ENCODE data around the gene LRRFIP1. TPM values are rescaled to one million over a fixed set of nuclear protein-coding genes. Genes with fewer than 3 reads are reported as not detected.

Gene LRRFIP1
- polyA plus RNA-seq, 1 of the 3 experiments (the other 2 are of a cell fraction): 47.3 TPM

- H3K4me2 ChIP-seq: no peak overlapping the region
- H2AFZ ChIP-seq (ENCODE audit: low read depth): no peak overlapping the region
- POLR2A ChIA-PET: no interaction called here
- no peaks in the 10 kb centered on the region for H3K79me2 ChIP-seq (ENCODE audit: insufficient read depth)
- TF ChIP-seq USF2 (IDR thresholded peaks at IDR 0.05; ENCODE audit: borderline replicate concordance, low read depth, low read length) (no peak), TAF1 (IDR thresholded peaks at IDR 0.05; ENCODE audit: borderline replicate concordance, low read depth, low read length) (no peak), SMC3 (IDR thresholded peaks at IDR 0.05; ENCODE audit: low read depth, low read length) (no peak), CHD2 (IDR thresholded peaks at IDR 0.05; ENCODE audit: low read length, partially characterized antibody) (no peak), MXI1 (IDR thresholded peaks at IDR 0.05; ENCODE audit: low read depth, low read length) (no peak)
- H3K9me3 ChIP-seq: peaks cover 27% of the 10 kb centered on the region
- H3K27ac ChIP-seq (ENCODE audit: low read depth in 2 of 2, low read length in 1 of 2): no peak overlapping the region
- H3K9me2 ChIP-seq: no peaks in the 10 kb centered on the region
- CTCF ChIA-PET: interaction anchor here (1.5 to 2.3 kb wide), 2 partner anchors 12 to 42 kb away, joined by 3 to 10 read pairs; no protein-coding TSS in a partner anchor
- no peak for DNase-seq
- 89% methylated on average over 4 of the region's 4 CpGs for WGBS (ENCODE audit: low lambda C conversion rate)
- no peak overlapping the region for H3K9ac ChIP-seq
- H3K27me3 ChIP-seq (ENCODE audit: insufficient read depth): no peaks in the 10 kb centered on the region
- H3K36me3 ChIP-seq (replicated peaks in 1 of 2; ENCODE audit: control insufficient read depth in 1 of 2, insufficient read depth in 2 of 2, low read length in 1 of 2): peaks cover 7 to 35% of the 10 kb centered on the region in 2 experiments
- H4K20me1 ChIP-seq (ENCODE audit: insufficient read depth): no peaks in the 10 kb centered on the region
- peaks cover 11% of the 10 kb centered on the region for H3F3A ChIP-seq (replicated peaks; ENCODE audit: insufficient read depth)
- no peaks in the 10 kb centered on the region for H3K4me1 ChIP-seq (ENCODE audit: control insufficient read depth in 1 of 2, insufficient read depth in 2 of 2, low read depth in 1 of 2, low read length in 1 of 2)
- H3K4me3 ChIP-seq (ENCODE audit: low read depth in 2 of 2, low read length in 1 of 2): no peak overlapping the region
Observed at GRCh38 chr2:237786936-237787335, 159.5 kb downstream of the LRRFIP1 start.

GRCh38 chr2:237790353-237790752, 163.0 kb downstream of the LRRFIP1 start:
- Histone ChIP-seq H3K27me3 (ENCODE audit: insufficient read depth) (no peaks in the 10 kb centered on the region), H3K27ac (ENCODE audit: low read depth in 2 of 2, low read length in 1 of 2) (no peak overlapping the region), H3K4me2 (no peak overlapping the region), H3K79me2 (ENCODE audit: insufficient read depth) (no peaks in the 10 kb centered on the region), H3K36me3 (replicated peaks in 1 of 2; ENCODE audit: control insufficient read depth in 1 of 2, insufficient read depth in 2 of 2, low read length in 1 of 2) (peaks cover 0 to 26% of the 10 kb centered on the region in 2 experiments), H3K9ac (no peak overlapping the region), H4K20me1 (ENCODE audit: insufficient read depth) (no peaks in the 10 kb centered on the region), H3K4me1 (ENCODE audit: control insufficient read depth in 1 of 2, insufficient read depth in 2 of 2, low read depth in 1 of 2, low read length in 1 of 2) (no peaks in the 10 kb centered on the region), H3K4me3 (ENCODE audit: low read depth in 2 of 2, low read length in 1 of 2) (no peak overlapping the region), H2AFZ (ENCODE audit: low read depth) (no peak overlapping the region), H3K9me2 (no peaks in the 10 kb centered on the region), H3F3A (replicated peaks; ENCODE audit: insufficient read depth) (peaks cover 11% of the 10 kb centered on the region), H3K9me3 (peaks cover 26% of the 10 kb centered on the region)
- ChIA-PET POLR2A (no interaction called here), CTCF (no interaction called here)
- 94% methylated on average over 4 of the region's 4 CpGs for WGBS (ENCODE audit: low lambda C conversion rate)
- DNase-seq: no peak
- TF ChIP-seq NRF1 (IDR thresholded peaks at IDR 0.05; ENCODE audit: low read depth, low read length): no peak
- no peak for TF ChIP-seq RXRA (IDR thresholded peaks at IDR 0.05; ENCODE audit: borderline replicate concordance, low read depth)
- no peak for TF ChIP-seq EZH2phosphoT487 (IDR thresholded peaks at IDR 0.05; ENCODE audit: borderline replicate concordance, low read depth)
- TF ChIP-seq MXI1 (IDR thresholded peaks at IDR 0.05; ENCODE audit: low read depth, low read length): no peak
- no peak for TF ChIP-seq SMC3 (IDR thresholded peaks at IDR 0.05; ENCODE audit: low read depth, low read length)
- TF ChIP-seq YY1 (IDR thresholded peaks at IDR 0.05; ENCODE audit: low read depth): no peak
- TF ChIP-seq POLR2AphosphoS5 (IDR thresholded peaks at IDR 0.05; ENCODE audit: low read depth, low read length): no peak
- TF ChIP-seq CHD2 (IDR thresholded peaks at IDR 0.05; ENCODE audit: low read length, partially characterized antibody): no peak
- TF ChIP-seq IRF3 (IDR thresholded peaks at IDR 0.05; ENCODE audit: low read depth, low read length): no peak
- TF ChIP-seq GATA2 (CRISPR knock-in tag; IDR thresholded peaks at IDR 0.05): no peak
- TF ChIP-seq MEF2A (IDR thresholded peaks at IDR 0.05; ENCODE audit: borderline replicate concordance, low read depth): no peak
- no peak for TF ChIP-seq NFIC (IDR thresholded peaks at IDR 0.05; ENCODE audit: borderline replicate concordance)
- no peak for TF ChIP-seq GABPA (IDR thresholded peaks at IDR 0.05; ENCODE audit: low read depth)
- TF ChIP-seq JUND (IDR thresholded peaks at IDR 0.05): no peak
- TF ChIP-seq RFX5 (IDR thresholded peaks at IDR 0.05; ENCODE audit: low read length): no peak
- TF ChIP-seq FOXJ3 (CRISPR knock-in tag; IDR thresholded peaks at IDR 0.05): no peak
- TF ChIP-seq RAD21 (IDR thresholded peaks at IDR 0.05; ENCODE audit: low read length): no peak

Measured in SK-N-SH (cell line).